Measurements from ENCODE around the gene RASA4.
"Not testable (repeated sequence)": the region's sequence is repeated elsewhere in the genome, so short reads cannot be mapped to it uniquely, and the experiment has no call there.

Gene RASA4

DNA sequence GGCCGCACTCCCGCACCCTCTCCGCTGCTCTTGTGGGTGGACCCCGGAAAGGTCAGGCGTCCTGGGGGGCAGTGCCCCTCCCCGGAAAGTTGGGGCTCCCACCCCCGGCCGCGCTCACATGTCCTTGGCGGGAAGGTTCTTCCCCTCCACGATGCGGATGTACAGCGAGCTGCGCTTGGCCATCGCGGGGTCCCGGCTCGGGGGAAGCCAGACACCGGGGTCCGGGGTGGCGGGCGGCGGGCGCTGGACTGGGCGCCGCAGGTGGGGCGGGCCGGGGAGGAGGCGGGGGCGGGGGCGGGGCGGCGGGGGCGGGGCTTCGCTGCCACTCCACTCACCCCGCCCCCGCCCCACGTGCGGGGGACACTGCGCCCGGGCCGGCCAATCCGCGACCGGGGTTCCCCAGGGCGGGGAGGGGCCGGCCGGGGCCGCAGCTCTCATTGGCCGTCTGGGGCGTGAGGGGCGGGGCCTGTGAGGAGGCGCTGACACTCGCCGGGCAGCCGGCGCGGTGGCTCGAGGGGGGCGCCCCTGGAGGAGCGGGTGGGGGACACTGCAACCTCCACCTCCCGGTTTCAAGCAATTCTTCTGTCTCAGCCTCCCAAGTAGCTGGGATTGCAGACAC is at the start of gene RASA4:
Gene RASA4 (minus strand): TSS at position 250 of the 619 bp plus-strand sequence. CDS start 67 bp downstream, at position 183.
- DNase-seq (ENCODE audit: low read depth in 2 of 2), result not testable (repeated sequence)

DNA sequence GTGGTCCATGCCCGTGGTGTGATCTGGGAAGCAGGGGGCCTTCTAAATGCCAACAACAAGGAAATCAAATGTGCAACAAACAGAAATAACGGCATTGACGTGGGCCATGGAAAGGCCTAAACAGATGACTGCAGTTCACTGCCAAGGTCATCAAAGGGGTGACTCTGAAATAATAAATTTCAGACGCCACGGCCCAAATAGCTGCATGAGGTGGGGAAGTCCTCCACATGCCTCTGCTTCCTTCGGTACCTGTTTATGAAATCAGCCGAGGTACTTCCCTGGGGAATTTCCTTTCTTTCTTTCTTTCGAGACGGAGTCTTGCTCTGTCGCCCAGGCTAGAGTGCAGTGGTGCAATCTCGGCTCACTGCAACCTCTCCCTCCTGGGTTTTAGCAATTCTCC is 48.2 kb upstream of the RASA4 start:
- not testable (repeated sequence) for DNase-seq (ENCODE audit: low read depth in 2 of 2)

- not testable (repeated sequence) for DNase-seq (ENCODE audit: low read depth in 2 of 2)
Measured at GRCh38 chr7:102649924-102650323, 33.4 kb upstream of the RASA4 start, which contains the start of gene SPDYE2B. Gene SPDYE2B, plus strand, starts transcription at chr7:102650319. Its CDS starts 2,030 bp downstream, at chr7:102652349.

DNA sequence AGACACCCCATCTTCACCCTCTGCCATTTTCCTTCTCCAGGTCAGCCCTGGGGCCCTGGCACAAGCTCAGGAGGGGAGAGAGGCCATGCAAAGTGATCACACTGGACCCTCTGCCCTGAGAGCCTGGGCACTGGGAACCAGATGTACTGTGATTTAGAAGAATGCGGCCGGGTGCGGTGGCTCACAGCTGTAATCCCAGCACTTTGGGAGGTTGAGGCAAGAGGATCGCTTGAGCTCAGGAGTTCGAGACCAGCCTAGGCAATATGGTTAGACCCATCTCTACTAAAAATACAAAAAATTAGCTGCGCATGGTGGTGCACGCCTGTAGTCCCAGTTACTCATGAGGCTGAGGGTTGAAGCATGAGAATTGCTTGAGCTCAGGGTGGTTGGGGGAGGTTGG is 31.3 kb upstream of the RASA4 start:
- not testable (repeated sequence) for DNase-seq (ENCODE audit: low read depth in 2 of 2)

DNA sequence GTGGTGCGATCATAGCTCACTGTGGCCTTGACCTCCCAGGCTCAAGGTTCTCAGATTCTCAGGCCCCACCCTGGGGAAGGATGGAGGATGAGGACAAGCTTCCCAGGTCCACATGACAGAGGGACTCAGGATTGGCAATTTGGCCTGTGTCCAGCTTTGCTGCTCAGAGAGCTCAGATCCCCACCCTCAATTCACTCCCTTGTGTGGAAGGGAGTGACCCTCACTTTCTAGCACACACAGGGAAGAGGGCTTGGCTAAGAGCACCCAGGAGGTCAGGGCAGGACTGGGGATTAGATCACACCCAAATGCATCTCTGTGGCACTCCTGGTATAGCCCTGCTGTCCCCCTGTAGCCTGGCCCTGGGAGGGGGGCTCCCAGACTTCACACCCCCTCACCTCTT is 26.8 kb upstream of the RASA4 start:
- DNase-seq (ENCODE audit: low read depth in 2 of 2), result not testable (repeated sequence)

GRCh38 chr7:102642691-102643090 is 26.1 kb upstream of the RASA4 start, which contains the start of gene UPK3BL1:
Gene UPK3BL1, minus strand, starts transcription at chr7:102642791. Its CDS starts 50 bp downstream, at chr7:102642741.
- DNase-seq (ENCODE audit: low read depth in 2 of 2), result not testable (repeated sequence)

DNA sequence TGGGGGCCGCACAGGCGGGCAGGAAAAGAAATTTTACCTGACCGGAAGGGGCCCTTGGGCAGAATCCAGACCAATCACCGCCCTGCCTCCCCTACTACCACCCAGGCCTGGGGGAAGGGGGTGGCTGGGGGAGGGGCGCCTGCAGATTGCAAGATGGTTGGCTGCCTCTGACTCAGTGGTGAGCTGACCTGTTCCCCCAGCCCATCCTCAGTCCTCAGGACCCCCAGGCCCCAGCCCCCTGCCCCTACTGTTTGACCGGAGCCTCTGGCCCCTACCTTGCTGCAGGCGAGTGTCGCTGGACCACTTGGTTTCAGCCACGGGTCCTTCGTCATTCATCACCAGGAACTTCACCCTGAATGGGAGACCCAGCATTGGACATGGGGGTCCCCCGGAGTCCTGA is 22.3 kb upstream of the RASA4 start:
- not testable (repeated sequence) for DNase-seq (ENCODE audit: low read depth in 2 of 2)

DNA sequence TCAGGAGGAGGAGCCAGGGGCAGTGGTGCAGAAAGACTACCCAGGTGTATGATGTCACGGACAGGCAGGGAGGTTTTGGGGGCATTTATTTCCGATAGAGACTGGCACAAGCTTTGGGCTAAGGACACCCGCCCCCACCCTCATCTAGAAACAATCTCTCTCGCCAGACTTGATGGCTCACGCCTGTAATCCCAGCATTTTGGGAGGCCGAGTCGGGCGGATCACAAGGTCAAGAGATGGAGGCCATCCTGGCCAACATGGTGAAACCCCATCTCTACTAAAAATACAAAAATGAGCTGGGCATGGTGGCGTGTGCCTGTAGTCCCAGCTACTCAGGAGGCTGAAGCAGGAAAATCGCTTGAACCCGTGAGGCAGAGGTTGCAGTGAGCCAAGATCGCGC is 20.4 kb upstream of the RASA4 start:
- DNase-seq (ENCODE audit: low read depth in 2 of 2), result not testable (repeated sequence)

DNA sequence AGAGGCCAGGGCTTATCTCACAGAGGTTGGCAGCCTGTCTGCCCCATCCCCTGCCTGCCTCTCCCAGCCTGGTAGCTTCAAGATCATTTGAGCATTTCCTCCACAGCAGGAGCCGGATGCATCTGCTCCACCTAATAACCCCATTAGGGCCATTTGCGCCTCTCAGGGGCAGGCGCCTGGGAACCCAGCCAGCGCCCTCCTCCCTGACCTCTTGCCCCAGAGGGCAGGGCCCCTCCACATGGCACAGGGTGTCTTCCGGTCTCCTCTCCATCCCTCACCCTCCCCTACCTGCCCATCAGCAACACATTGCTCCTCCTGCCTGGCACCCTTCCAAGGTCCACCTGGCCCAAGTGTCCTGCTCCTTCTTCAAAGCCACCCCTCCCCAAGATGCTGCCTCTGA is 18.8 kb upstream of the RASA4 start:
- DNase-seq (ENCODE audit: low read depth in 2 of 2), result not testable (repeated sequence)

DNA sequence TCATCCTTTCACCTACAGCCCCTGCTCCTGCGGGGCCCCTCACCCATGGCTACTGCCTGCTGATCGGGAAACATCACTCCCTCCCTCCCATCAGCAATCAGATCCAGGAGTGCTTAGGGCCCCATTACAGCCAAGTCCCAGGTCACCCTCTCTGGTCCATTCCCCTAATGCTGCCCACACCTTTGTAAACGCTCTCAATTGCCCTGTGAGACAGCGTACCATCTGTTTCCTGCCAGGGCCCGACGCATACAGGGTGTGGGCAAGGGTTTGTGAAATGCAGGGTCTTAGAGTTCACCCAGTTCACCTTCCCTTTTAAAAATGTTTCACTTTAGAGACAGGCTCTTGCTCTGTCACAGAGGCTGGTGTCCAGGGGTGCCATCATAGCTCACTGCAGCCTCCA is 17.7 kb upstream of the RASA4 start:
- not testable (repeated sequence) for DNase-seq (ENCODE audit: low read depth in 2 of 2)

- not testable (repeated sequence) for DNase-seq (ENCODE audit: low read depth in 2 of 2)
Measured at GRCh38 chr7:102630622-102631021, 14.1 kb upstream of the RASA4 start.

DNA sequence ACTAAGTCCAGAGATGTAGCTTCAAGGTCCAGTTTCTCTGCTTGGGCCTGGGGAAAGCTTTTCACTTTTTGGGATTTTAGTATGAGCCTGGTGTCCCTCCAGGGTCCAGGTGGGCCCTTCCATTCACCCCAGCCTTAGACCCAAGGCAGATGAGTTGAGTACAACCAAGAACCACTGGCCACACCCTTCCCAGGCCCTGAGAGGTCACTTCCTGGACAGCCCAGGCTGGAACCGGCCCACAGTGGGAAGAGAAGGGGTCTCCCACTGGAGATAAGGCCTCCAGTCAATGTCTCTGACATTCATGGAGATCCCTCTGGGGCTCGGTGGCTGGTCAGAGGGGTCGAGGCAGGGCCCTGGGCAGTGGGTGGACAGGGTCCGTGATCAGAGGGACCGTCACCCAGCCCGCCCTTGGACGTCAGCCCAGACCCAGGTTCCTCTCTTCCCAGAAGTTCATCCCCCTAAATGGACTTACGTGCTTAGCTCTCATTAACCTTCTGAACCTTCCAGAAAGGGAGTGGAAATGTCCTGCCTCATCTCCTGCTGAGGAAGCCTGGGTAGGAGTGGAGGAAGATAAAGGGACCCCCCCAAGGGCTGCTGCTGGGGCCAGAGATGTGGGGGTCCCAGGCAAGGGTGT is 10.8 kb upstream of the RASA4 start:
- DNase-seq (ENCODE audit: low read depth in 2 of 2), result not testable (repeated sequence)

DNA sequence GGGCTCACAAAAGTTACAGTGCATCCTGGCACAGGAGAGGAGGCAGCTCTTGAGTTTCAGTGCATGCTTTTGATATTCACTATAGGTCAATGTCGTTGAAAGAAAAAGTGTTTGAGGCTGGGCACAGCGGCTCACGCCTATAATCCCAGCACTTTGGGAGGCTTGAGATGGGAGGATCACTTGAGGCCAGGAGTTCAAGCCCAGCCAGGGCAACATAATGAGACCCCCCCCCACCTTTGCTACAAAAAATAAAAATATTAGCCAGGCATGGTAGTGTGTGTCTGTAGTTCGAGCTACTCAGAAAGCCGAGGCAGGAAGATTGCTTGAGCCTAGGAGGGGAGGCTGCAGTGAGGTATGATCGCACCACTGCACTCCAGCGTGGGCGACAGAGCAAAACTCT is 1.6 kb upstream of the RASA4 start:
- not testable (repeated sequence) for DNase-seq (ENCODE audit: low read depth in 2 of 2)

DNA sequence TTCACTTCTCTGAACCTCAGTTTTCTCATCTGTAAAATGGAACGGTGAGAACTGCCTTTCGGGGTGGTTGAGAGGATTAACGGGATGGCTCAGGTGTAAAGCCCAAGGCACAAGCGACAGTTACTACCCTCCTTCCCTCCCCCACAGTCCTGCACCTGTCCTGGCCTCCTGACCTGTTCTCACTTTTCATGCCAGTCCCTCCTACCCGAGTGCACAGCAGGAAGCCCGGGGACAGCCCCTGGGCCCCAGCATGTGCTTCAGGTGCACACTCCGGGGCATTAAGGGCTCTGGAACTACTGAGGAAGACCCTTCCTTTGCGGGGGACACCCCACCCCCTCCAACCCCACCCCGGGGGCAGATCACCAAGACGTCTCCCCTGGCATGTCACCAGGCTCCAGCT is 626 bp downstream of the RASA4 start:
- not testable (repeated sequence) for DNase-seq (ENCODE audit: low read depth in 2 of 2)

GRCh38 chr7:102614873-102615272 is 1.7 kb downstream of the RASA4 start:
- not testable (repeated sequence) for DNase-seq (ENCODE audit: low read depth in 2 of 2)

DNA sequence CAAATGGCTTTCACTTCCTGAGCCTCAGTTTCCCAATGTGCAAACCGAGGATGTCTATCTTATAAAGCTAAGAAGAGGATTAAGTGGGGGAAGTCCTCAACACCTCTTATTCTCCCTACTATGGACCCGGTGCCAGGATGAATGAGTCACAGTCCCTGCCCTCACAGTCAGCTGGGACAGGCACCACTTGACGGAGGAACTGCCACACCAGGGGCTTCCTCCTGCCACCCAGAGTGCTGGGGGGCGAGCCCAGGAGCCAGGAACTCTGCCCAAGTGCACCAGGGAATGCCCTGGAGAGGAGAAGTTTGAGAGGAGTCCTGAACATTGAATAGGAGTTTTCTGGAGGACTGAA is 2.2 kb downstream of the RASA4 start:
- DNase-seq (ENCODE audit: low read depth in 2 of 2), result not testable (repeated sequence)

- DNase-seq (ENCODE audit: low read depth in 2 of 2), result not testable (repeated sequence)
Measured at GRCh38 chr7:102613575-102614345, 2.8 kb downstream of the RASA4 start.

DNA sequence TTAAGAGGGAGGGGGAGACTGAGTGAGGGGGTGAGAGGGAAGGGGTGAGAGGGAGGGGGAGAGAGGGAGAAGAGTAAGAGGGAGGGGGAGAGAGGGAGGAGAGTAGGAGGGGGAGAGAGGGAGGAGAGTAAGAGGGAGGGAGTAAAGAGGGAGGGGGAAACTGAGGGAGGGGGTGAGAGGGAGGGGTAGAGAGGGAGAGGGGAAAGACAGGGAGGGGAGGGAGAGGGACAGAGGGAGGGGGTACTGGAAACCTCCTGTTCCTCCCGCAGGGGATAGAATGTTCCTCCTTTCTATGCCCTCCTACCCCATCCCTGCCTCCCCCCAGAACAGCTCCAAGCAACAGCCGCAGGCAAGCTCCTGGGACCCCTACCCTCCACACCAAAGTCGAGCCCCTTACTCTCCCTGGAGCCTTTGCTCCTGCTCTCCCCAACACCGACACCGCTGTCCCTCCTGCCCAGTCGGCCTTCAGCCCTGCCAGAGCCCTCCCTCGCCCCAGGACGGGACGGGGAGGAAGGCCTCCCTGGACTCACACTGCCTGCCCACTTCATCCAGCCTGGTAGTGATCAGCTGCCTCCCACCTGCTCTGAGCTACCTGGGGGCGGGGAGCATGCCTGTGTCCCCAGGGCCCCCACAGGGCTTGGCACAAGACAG is 4.8 kb downstream of the RASA4 start:
- DNase-seq (ENCODE audit: low read depth in 2 of 2), result not testable (repeated sequence)

DNA sequence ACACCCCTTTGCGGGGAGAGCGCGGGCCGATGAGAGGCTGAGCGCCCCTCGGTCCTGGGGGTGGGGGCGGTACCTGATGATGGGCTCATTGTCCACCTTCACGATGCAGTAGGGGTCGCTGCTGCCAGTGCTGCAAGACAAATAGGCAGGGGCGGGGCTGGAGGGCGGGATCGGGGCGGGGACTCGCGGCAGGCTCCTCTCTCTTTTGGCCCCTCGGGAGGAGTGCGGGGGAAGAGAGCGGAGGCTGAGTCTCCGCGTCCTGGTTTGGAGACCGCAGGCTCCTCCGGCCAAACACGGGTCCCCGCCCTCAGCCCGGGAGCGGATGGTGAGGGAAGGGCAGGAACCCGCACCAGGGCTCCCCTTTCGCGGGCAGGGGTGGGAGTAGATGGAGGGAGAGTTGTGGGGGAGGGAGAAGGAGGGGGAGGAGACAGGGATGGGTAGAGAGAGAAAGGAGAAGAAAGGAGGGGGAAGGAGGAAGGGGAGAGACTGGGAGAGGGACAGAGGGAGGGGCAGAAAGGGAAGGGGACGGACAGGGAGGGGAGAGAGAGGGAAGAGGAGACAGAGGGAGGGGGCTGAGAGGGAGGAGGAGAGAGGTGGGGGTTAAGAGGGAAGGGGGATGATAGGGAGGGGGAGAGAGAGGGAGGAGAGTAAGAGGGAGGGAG is 5.4 kb downstream of the RASA4 start:
- not testable (repeated sequence) for DNase-seq (ENCODE audit: low read depth in 2 of 2)

DNA sequence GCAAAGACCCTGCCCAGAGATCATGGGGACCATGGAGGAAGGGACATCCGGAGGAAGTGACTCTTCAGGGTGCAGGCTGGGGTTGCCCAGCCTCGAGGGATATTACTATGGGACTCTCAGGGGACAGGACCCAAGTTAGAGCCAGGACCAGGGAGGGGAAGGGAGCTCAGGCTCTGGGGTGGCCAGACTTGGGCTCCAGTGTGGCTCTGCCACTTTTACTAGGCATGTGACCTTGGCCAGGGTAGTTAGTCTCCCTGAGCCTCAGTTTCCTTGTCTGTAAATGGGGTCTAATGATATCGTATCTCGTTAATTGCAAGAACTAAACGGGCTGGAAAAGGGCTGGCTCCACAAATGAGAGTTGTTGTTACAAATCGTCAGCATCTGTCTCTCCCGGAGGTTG is 6.1 kb downstream of the RASA4 start:
- not testable (repeated sequence) for DNase-seq (ENCODE audit: low read depth in 2 of 2)

- not testable (repeated sequence) for DNase-seq (ENCODE audit: low read depth in 2 of 2)
Measured at GRCh38 chr7:102609734-102610133, 6.8 kb downstream of the RASA4 start.

Measured in stimulated activated CD4-positive, alpha-beta T cell treated with anti-CD3 and anti-CD28 coated beads, Interleukin-4, amount 100 ng/mL, for 48 hours (primary cell).